ES-I3 (cell line): ENCODE data around the gene FMO5.
"Not testable (repeated sequence)": the region's sequence is repeated elsewhere in the genome, so short reads cannot be mapped to it uniquely, and the experiment has no call there.

Experiments used
- H3K36me3 ChIP-seq: 2 replicates; pipeline ENCODE4 v1.6.1; 2013; ENCODE audit warnings: mild to moderate bottlenecking, low read length, control low read depth, moderate library complexity; ENCODE audit not compliant: insufficient read depth
- H3K4me1 ChIP-seq: 2 replicates; pipeline ENCODE4 v1.6.1; 2013; ENCODE audit warnings: mild to moderate bottlenecking, control low read depth, low read length; ENCODE audit not compliant: insufficient read depth
- H3K9ac ChIP-seq: 2 replicates; pipeline ENCODE4 v1.6.1; 2013; ENCODE audit warnings: low read depth, mild to moderate bottlenecking, low read length, moderate library complexity
- H3K9me3 ChIP-seq: 2 replicates; pipeline ENCODE4 v1.6.1; 2013; ENCODE audit warnings: mild to moderate bottlenecking, low read length, moderate library complexity; ENCODE audit not compliant: control insufficient read depth, insufficient read depth

FMO5 gene

GRCh38 chr1:147167365-147167764, 57.8 kb downstream of the FMO5 start:
- H3K9ac ChIP-seq = no peak overlapping the region

GRCh38 chr1:147163019-147163418, 62.1 kb downstream of the FMO5 start:
- no peaks in the 10 kb centered on the region for H3K9me3 ChIP-seq
- no peak overlapping the region for H3K9ac ChIP-seq
- peaks cover 27% of the 10 kb centered on the region for H3K36me3 ChIP-seq
- H3K4me1 ChIP-seq = no peaks in the 10 kb centered on the region

More at GRCh38 chr1:147167365-147167764, 57.8 kb downstream of the FMO5 start:
- H3K9me3 ChIP-seq = no peaks in the 10 kb centered on the region
- peaks cover 14% of the 10 kb centered on the region for H3K4me1 ChIP-seq
- H3K36me3 ChIP-seq = peaks cover 6% of the 10 kb centered on the region; the same call in 1 of the 2 replicates

- H3K36me3 ChIP-seq = peaks cover 26% of the 10 kb centered on the region
- H3K9ac ChIP-seq = no peak overlapping the region
- H3K9me3 ChIP-seq = no peaks in the 10 kb centered on the region
- H3K4me1 ChIP-seq = no peaks in the 10 kb centered on the region
Measured at GRCh38 chr1:147162093-147162492, 63.0 kb downstream of the FMO5 start.

- not testable (repeated sequence) for H3K9me3 ChIP-seq, H3K4me1 ChIP-seq, H3K9ac ChIP-seq
- H3K36me3 ChIP-seq = peaks cover 30% of the 10 kb centered on the region
Measured at GRCh38 chr1:147157116-147157515, 68.0 kb downstream of the FMO5 start.

- Histone ChIP-seq H3K9me3 (no peaks in the 10 kb centered on the region), H3K36me3 (peaks cover 30% of the 10 kb centered on the region), H3K9ac (no peak overlapping the region), H3K4me1 (no peaks in the 10 kb centered on the region)
Measured at GRCh38 chr1:147156642-147157041, 68.5 kb downstream of the FMO5 start.

- no peaks in the 10 kb centered on the region for H3K9me3 ChIP-seq
- no peaks in the 10 kb centered on the region for H3K4me1 ChIP-seq
- H3K9ac ChIP-seq = no peak overlapping the region
- H3K36me3 ChIP-seq = peaks cover 8% of the 10 kb centered on the region; the same call in 1 of the 2 replicates
Measured at GRCh38 chr1:147152772-147153171, 72.4 kb downstream of the FMO5 start.

- no peak overlapping the region for H3K9ac ChIP-seq
Measured at GRCh38 chr1:147151244-147151643, 73.9 kb downstream of the FMO5 start.

GRCh38 chr1:147142886-147143285, 82.3 kb downstream of the FMO5 start:
- Histone ChIP-seq H3K9ac (no peak overlapping the region), H3K36me3 (no peaks in the 10 kb centered on the region), H3K4me1 (no peaks in the 10 kb centered on the region), H3K9me3 (no peaks in the 10 kb centered on the region)

More at GRCh38 chr1:147151244-147151643, 73.9 kb downstream of the FMO5 start:
- peaks cover 8% of the 10 kb centered on the region; the same call in 1 of the 2 replicates for H3K36me3 ChIP-seq
- no peaks in the 10 kb centered on the region for H3K9me3 ChIP-seq
- H3K4me1 ChIP-seq = no peaks in the 10 kb centered on the region
